ENCODE data around the gene AQP9.

Gene AQP9

DNA sequence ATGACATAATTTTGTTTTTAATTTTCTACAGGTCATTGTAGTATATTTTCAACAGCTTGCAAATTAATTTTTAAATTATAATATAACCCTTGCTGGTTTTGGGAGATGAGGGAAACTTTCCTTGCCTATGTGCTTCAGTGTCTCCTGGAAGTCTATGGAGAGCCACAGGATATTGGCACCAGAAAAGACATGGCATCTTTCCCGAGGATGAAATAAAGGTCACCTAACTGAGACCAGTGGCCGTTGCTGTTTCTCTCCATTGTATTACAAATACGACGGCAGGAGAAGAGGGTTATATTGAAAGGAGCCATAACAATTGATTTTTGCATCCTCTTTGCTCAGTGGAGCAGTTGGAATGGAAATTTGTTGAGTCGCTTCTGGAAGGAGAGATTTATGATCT, 19.9 kb upstream of the AQP9 start:
- H3K4me3 ChIP-seq (ENCODE audit: low read depth, low read length): no peak overlapping the region
- ChIA-PET CTCF (no interaction called here), POLR2A (no interaction called here)
- TF ChIP-seq, protein P1, sequence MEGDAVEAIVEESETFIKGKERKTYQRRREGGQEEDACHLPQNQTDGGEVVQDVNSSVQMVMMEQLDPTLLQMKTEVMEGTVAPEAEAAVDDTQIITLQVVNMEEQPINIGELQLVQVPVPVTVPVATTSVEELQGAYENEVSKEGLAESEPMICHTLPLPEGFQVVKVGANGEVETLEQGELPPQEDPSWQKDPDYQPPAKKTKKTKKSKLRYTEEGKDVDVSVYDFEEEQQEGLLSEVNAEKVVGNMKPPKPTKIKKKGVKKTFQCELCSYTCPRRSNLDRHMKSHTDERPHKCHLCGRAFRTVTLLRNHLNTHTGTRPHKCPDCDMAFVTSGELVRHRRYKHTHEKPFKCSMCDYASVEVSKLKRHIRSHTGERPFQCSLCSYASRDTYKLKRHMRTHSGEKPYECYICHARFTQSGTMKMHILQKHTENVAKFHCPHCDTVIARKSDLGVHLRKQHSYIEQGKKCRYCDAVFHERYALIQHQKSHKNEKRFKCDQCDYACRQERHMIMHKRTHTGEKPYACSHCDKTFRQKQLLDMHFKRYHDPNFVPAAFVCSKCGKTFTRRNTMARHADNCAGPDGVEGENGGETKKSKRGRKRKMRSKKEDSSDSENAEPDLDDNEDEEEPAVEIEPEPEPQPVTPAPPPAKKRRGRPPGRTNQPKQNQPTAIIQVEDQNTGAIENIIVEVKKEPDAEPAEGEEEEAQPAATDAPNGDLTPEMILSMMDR (IDR thresholded peaks at IDR 0.05; ENCODE audit: insufficient read depth, low read length, missing control alignments): no peak
- DNase-seq (ENCODE audit: low read depth, low spot score): no peak

DNA sequence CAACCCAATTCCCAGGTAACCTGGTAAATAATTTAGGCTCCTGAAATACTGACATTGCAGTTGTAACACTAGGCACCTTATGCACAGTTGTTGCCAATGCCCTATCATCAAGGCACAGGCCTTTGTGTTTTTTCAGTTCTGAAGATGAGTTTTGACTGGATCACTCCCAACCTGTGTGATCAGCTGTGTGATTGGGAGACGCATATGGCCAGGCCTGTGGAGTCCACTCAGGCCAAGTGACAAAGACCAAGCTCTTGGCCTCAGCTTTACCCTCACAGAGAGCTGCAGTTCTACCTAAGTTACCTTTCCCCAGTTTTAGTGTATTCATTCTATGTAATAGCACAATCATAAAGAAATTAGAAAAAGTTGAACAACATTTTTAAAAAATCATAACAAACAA, 19.2 kb upstream of the AQP9 start:
- POLR2A ChIA-PET: no interaction called here
- CTCF ChIA-PET: no interaction called here
- no peak for DNase-seq (ENCODE audit: low read depth, low spot score)
- TF ChIP-seq, protein P1 (IDR thresholded peaks at IDR 0.05; ENCODE audit: insufficient read depth, low read length, missing control alignments): no peak
- no peak overlapping the region for H3K4me3 ChIP-seq (ENCODE audit: low read depth, low read length)

DNA sequence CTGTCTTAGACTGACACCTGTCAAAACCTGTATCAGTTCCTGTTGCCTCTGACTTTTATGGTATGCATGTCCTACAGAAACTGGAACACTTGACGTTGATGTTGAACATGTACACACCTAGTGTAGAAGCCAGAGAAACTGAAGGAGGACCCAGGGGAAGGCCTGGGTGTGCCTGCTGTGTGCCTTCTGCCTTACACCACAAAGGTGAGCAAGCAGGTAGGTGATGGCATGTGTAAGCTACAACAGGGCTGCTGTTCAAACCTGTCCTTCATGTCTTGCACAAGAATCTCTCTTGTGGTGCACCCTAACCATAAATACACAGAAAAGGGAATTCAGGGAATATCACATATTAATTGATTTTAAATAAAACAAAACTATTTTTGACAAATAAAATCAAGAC, 13.6 kb upstream of the AQP9 start:
- H3K4me3 ChIP-seq (ENCODE audit: low read depth, low read length): no peak overlapping the region
- POLR2A ChIA-PET: no interaction called here
- CTCF ChIA-PET: no interaction called here
- TF ChIP-seq, protein P1 (IDR thresholded peaks at IDR 0.05; ENCODE audit: insufficient read depth, low read length, missing control alignments): no peak
- no peak for DNase-seq (ENCODE audit: low read depth, low spot score)

DNA sequence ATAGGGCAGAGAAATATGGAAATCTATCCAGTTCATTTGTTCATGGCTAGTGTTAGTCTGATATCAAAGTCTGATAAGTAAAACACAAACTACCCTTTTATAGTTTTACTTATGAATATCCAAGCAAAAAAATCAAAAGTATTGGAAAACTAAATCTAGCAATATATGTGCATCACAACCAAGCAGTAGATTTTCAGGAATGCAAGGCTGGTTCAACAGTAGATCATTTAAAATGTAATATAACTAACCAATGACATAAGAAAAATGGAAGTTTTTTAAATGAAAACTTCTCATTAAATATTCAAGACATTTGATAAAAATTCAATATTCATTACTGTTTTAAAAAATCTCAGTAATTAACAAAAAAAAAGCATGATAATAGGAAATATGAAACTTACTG, 12.8 kb upstream of the AQP9 start:
- no peak for DNase-seq (ENCODE audit: low read depth, low spot score)
- ChIA-PET POLR2A (no interaction called here), CTCF (no interaction called here)
- TF ChIP-seq, protein P1 (IDR thresholded peaks at IDR 0.05; ENCODE audit: insufficient read depth, low read length, missing control alignments): no peak
- H3K4me3 ChIP-seq (ENCODE audit: low read depth, low read length): no peak overlapping the region

DNA sequence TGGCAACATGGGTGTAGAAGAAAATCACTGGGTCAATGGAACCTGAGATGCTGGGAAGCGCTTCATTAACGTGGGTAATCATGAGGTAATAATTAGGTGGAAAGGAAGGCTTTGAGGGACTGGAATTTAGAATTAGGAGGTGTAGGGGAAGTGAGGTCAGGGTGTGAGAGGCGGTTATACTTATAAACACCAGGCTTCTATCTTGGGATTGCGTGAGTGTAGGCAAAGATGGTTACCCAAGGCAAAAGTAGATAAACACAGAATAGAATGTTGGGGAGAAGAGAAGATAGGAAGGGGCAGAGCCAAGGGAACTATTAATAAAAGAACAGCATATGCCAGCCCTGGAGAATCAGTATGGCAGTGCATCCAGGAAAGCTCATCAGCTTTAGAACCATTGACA, 3.3 kb upstream of the AQP9 start:
- POLR2A ChIA-PET: no interaction called here
- DNase-seq (ENCODE audit: low read depth, low spot score): no peak
- TF ChIP-seq, protein P1 (IDR thresholded peaks at IDR 0.05; ENCODE audit: insufficient read depth, low read length, missing control alignments): no peak
- H3K4me3 ChIP-seq (ENCODE audit: low read depth, low read length): no peak overlapping the region
- CTCF ChIA-PET: no interaction called here

DNA sequence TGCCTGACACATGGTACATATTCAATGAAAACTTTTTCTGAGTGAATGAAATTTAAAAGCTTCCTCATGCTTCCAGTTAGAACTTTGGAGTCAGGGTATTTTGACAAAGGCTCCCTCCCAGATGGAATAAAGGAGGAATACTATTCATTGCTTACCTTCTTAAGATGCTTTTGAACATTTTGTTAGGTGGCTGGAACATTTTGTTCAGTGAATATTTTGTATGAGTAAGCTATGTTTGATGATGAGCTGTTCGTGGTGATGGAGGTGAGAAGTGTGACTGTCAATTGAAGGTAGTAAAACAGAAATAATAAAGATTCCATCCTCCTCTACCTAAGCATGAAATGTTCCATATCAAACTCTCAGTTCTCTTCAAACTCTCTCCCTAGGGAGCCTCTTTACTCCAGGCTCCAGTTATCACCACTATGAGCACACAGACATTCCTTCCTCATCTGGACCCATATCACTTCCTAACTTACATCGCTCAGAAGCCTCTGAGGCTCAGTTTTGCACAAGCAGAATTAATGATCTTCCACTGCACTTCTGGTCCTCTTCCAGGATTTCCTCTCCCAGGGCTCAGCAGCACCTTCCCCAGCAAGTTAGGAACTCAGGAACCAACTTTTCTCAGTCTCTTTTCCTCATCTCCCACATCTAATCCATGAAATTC, 2.5 kb upstream of the AQP9 start:
- H3K4me3 ChIP-seq (ENCODE audit: low read depth, low read length): no peak overlapping the region
- DNase-seq (ENCODE audit: low read depth, low spot score): no peak
- TF ChIP-seq, protein P1 (IDR thresholded peaks at IDR 0.05; ENCODE audit: insufficient read depth, low read length, missing control alignments): no peak
- ChIA-PET CTCF (no interaction called here), POLR2A (no interaction called here)
